Bronchial epithelial cell (primary cell): ENCODE data around the gene NLGN4X. TPM values are rescaled to one million over a fixed set of nuclear protein-coding genes. Genes with fewer than 3 reads are reported as not detected.
A peak's percentile ranks its signal among the peaks of the same experiment; 100 is the strongest.
"Not testable (repeated sequence)": the region's sequence is repeated elsewhere in the genome, so short reads cannot be mapped to it uniquely, and the experiment has no call there.

ENCODE experiments used
- DNase-seq: peaks from one replicate; pipeline ENCODE4 v3.0.0-alpha.2; 2010; ENCODE audit warnings: low read depth
- FAIRE-seq: peaks from 2 replicates; lab custom pipeline; 2011; peaks lifted over from hg19 to GRCh38; lab: Jason Lieb, UNC
- H3K27me3 ChIP-seq: 2 replicates; pipeline ENCODE4 v1.5.1; 2011; ENCODE audit warnings: low read length; ENCODE audit not compliant: control insufficient read depth, insufficient read depth
- H3K36me3 ChIP-seq: 2 replicates; pipeline ENCODE4 v1.5.1; 2011; ENCODE audit warnings: low read length; ENCODE audit not compliant: control insufficient read depth, insufficient read depth
- H3K4me3 ChIP-seq: 2 replicates; pipeline ENCODE4 v1.5.1; 2011; ENCODE audit warnings: mild to moderate bottlenecking, low read depth, low read length, control low read depth
- total RNA-seq: library from RNA; depleted of rRNA; stranded (reverse); fragments of >200 nt; gene quantifications from 2 replicates; pipeline ENCODE4 v1.2.1, GENCODE V29; 2014
- TF ChIP-seq, protein P1 (sequence below): IDR thresholded peaks from 2 replicates; pipeline ENCODE4 v1.5.1; 2011; ENCODE audit warnings: mild to moderate bottlenecking, moderate library complexity, low read length, control low read depth, inconsistent platforms; ENCODE audit not compliant: insufficient read depth, severe bottlenecking

Gene NLGN4X
- total RNA-seq, 1 donor from 2014 or later = not detected

DNA sequence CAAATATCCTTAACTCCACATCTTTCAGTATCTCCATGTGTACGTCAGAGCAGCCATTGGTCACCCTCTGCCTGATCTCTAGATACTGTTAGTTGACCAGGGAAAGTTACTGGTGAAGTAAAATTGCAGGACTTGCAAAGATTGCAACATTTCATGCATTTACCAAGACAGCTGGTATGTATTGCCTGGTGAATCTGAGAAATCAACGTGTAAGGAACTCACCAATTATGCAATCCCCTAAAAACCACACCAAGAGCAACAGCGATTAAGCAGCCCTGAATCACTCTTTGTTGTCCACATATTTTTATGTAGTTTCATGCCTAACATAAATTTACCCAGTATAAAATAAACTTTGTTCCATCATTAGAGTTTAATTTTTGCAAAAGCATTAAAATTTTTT is 271.2 kb downstream of the NLGN4X start:
- DNase-seq = peak; percentile 37
- TF ChIP-seq, protein P1, sequence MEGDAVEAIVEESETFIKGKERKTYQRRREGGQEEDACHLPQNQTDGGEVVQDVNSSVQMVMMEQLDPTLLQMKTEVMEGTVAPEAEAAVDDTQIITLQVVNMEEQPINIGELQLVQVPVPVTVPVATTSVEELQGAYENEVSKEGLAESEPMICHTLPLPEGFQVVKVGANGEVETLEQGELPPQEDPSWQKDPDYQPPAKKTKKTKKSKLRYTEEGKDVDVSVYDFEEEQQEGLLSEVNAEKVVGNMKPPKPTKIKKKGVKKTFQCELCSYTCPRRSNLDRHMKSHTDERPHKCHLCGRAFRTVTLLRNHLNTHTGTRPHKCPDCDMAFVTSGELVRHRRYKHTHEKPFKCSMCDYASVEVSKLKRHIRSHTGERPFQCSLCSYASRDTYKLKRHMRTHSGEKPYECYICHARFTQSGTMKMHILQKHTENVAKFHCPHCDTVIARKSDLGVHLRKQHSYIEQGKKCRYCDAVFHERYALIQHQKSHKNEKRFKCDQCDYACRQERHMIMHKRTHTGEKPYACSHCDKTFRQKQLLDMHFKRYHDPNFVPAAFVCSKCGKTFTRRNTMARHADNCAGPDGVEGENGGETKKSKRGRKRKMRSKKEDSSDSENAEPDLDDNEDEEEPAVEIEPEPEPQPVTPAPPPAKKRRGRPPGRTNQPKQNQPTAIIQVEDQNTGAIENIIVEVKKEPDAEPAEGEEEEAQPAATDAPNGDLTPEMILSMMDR = no peak

GRCh38 chrX:5936438-5936837 is 292.2 kb downstream of the NLGN4X start:
- Histone ChIP-seq H3K4me3 (no peak overlapping the region), H3K36me3 (no peaks in the 10 kb centered on the region), H3K27me3 (no peaks in the 10 kb centered on the region)
- no peak for DNase-seq
- no peak for FAIRE-seq
- TF ChIP-seq, protein P1 = no peak

More for the DNA sequence above, 271.2 kb downstream of the NLGN4X start:
- H3K4me3 ChIP-seq = no peak overlapping the region
- no peaks in the 10 kb centered on the region for H3K27me3 ChIP-seq
- H3K36me3 ChIP-seq = no peaks in the 10 kb centered on the region
- FAIRE-seq = no peak

GRCh38 chrX:5928224-5928623 is 300.4 kb downstream of the NLGN4X start:
- H3K4me3 ChIP-seq = no peak overlapping the region
- no peaks in the 10 kb centered on the region for H3K27me3 ChIP-seq
- no peaks in the 10 kb centered on the region for H3K36me3 ChIP-seq
- DNase-seq = no peak
- TF ChIP-seq, protein P1 = no peak
- no peak for FAIRE-seq

- TF ChIP-seq, protein P1 = no peak
- DNase-seq (no peak), FAIRE-seq (no peak)
- Histone ChIP-seq H3K4me3 (no peak overlapping the region), H3K27me3 (no peaks in the 10 kb centered on the region), H3K36me3 (no peaks in the 10 kb centered on the region)
These were observed 311.7 kb downstream of the NLGN4X start for GRCh38 chrX:5916945-5917344.

GRCh38 chrX:5915783-5916182 is 312.9 kb downstream of the NLGN4X start:
- Histone ChIP-seq H3K27me3 (no peaks in the 10 kb centered on the region), H3K36me3 (no peaks in the 10 kb centered on the region), H3K4me3 (no peak overlapping the region)
- DNase-seq (no peak), FAIRE-seq (no peak)
- TF ChIP-seq, protein P1 = no peak

GRCh38 chrX:5907207-5907606 is 321.5 kb downstream of the NLGN4X start:
- FAIRE-seq = no peak
- Histone ChIP-seq H3K27me3 (no peaks in the 10 kb centered on the region), H3K36me3 (no peaks in the 10 kb centered on the region), H3K4me3 (no peak overlapping the region)
- no peak for DNase-seq
- TF ChIP-seq, protein P1 = no peak

DNA sequence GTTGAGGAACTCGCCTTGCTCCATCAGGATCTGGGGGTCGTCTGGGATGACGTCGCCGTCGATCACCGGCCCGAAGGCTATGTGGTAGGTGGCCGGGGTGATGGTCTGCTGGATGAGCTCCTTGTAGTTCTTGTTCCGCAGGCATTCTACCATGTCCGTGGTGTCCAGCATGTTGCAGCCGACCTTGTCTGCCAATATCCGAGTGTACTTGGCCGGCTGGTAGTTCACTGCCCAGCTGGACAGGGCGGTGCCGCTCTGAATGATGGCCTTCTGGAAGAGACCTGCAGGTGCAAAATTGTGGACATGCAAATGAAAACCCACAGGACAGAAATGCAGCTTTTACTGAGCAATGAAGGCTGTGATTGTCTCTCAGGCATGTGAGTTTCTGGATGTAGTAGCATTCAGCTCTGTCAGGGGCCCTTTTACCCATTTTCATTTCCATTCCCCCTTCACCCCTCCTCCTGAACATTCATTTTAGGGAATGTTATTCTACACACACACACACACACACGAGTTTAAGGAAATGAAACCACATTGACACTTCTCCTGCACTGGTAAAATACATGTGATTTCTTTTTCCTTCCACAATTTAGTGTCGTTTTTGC is 325.0 kb downstream of the NLGN4X start:
- H3K36me3 ChIP-seq, H3K4me3 ChIP-seq, DNase-seq, H3K27me3 ChIP-seq: not testable (repeated sequence)
- FAIRE-seq = peak; percentile 99
